GM19372 (cell line): ENCODE measurements around the gene CD74.
"Not testable (repeated sequence)": the region's sequence is repeated elsewhere in the genome, so short reads cannot be mapped to it uniquely, and the experiment has no call there.

Experiments used
- ATAC-seq: cut with Tn5 transposase; IDR thresholded peaks from one replicate; pipeline ENCODE4 v1.9.1; 2021; ENCODE audit warnings: mild to moderate bottlenecking, low read depth, moderate library complexity; ENCODE audit not compliant: unreplicated experiment

CD74 gene

DNA sequence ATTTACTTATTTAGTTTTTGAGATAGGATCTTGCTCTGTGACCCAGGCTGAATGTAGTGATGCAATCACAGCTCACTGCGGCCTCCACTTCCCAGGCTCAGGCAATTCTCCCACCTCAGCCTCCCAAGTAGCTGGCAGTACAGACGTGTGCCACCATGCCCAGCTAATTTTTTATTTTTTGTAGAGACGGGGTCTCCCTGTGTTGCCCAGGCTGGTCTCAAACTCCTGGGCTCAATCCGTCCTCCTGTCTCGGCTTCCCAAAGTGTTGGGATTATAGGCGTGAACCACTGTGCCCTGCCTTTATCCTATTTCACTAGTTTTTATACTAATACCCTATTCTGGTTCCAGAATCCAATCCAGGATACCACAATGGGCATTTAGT, 30.0 kb upstream of the CD74 start:
- no peak for ATAC-seq

- no peak for ATAC-seq
These were observed 29.3 kb upstream of the CD74 start for GRCh38 chr5:150441813-150442698.

- no peak for ATAC-seq
These were observed 28.5 kb upstream of the CD74 start for GRCh38 chr5:150440948-150441812.

DNA sequence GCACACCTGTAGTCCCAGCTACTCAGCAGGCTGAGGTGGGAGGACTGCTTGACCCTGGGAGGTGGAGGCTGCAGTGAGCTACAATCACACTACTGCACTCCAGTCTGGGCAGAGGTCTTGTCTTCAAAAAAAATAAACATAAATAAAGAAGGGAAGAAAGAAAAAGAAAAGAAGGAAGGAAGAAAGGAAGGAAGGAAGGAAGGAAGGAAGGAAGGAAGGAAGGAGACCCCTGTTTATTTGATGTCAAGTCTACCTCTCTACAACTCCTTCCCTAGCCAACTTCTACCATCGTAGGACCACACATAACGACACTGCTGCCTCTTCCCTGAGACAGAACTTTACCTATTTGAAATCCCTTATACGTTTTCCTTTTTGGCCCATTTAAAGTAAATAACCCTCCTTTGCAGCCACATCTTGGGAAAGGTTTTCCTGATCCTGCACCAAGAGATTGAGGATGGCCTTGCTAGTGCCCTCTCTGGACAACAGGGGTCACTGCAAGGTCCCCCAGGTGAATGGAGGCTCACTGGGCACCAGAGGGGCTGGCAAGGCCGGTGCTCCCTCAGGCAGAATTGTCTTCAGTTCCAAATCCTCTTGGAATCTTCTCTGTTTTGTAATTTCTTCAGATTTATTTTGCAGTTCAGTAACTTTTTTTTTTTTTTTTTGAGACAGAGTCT, 26.3 kb upstream of the CD74 start:
- ATAC-seq = no peak

DNA sequence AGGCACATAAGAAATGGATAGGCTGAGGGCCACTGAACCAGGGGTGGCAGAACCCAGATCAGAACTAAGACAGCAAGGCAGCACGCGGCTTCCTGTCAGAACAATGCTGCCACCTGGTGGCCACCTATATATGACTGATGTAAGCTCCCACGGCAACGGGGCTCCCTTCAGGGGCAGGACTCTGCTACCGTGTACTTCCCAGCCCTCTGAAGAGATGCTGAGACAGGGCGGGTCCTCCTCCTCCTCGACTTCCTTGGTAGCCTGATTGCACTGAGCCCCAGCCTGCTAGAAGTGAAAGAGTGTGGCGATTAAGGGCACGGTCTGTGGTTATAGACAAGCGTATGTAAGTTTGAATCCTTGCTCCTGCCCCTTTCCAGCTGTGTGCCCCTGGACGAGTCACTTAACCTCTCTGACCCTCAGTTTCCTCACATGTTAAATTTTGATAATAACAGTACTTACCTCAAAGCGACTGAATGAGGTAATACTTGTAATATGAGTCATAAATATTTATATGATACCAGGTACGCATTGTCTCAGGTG, 23.5 kb upstream of the CD74 start:
- peak; percentile 97 for ATAC-seq

- no peak for ATAC-seq
These were observed 21.8 kb upstream of the CD74 start for GRCh38 chr5:150434464-150434863.

- no peak for ATAC-seq
These were observed 18.9 kb upstream of the CD74 start for GRCh38 chr5:150431574-150431973.

DNA sequence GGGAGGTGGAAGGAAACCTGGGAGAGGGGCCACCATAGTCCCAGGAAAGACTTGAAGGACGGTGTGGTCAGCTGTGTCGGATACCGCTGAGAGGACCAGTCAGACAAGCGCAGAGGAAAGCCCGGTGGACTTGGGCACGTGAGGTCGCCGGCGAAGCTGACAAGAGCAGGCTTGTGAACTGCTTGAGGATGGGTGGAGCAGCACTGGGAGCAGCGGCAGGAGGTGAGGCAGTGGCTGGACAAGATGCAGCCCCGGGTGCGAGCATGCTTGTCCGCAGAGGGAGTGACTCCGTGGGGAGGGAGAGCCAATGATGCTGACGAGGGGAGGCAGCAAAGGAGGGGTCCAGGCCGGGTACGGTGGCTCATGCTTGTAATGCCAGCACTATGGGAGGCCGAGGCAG, 18.3 kb upstream of the CD74 start:
- ATAC-seq = no peak

DNA sequence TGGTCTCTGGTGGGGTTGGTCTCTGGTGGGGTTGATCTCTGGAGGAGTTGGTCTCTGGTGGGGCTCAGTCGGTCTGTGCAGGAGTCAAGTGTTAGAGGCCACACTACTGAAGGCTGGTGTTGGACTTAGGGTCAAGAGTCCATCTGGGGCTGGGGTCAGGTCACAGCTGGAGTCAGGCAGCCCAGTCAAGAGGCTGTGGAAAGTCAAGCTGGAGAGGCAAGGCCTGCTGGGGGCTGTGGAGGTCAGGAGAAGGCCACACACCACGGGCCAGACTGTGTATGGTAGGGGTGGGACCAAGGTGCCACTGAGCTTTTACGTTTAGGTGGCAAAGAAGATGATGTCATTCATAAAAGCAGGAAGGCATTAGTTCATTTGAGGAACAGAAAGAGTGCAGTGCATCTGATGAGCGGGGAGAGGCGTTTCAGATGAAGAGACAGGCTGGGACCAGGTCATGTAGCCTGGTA, 16.7 kb upstream of the CD74 start:
- ATAC-seq = no peak

DNA sequence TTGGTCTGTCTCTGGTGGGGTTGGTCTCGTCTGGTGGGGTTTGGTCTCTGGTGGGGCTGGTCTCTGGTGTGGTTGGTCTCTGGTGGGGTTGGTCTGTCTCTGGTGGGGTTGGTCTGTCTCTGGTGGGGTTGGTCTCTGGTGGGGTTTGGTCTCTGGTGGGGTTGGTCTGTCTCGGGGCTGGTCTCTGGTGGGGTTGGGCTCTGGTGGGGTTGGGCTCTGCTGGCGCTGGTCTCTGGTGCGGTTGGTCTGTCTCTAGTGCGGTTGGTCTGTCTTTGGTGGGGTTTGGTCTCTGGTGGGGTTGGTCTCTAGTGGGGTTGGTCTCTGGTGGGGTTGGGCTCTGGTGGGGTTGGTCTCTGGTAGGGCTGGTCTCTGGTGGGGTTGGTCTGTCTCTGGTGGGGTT, 16.3 kb upstream of the CD74 start:
- ATAC-seq = no peak

DNA sequence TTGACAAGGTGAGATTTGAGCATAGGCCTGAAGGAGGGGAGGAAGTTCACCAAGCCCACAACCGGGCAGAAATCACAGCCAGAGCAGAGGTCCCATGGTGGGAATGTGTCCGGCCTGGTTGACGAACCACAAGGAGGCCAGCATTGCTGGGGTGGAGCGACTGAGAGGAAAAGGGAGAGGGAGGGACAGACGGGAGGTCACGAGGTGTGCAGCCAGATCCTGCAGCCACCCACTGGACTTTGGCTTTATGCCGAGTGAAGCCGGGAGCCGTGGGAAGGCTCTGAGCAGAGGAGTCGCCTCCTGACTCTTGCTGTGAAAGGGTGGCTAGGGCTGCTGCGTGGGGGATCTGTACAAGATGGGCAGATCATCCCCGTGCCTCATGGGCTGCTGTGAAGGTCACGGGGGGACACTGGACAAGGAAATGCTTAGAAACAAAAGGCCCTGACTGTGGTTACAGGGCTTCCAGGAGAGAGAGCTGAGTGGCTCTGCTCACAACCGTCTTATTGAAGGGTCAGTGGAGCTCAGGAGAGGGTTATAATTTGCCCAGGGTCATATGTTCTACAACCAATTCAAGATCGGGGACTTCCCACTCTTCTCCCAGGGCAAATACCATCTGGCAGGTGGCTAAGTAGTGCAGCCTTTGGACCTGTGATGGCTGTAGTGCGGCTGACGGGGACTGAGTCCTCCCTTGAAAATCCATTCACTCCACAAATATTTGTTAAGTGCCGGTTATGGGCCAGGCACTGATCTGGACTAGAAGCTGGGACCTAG, 15.6 kb upstream of the CD74 start:
- ATAC-seq = no peak

- not testable (repeated sequence) for ATAC-seq
These were observed 13.5 kb upstream of the CD74 start for GRCh38 chr5:150426165-150426564.

GRCh38 chr5:150422758-150423157, 10.0 kb upstream of the CD74 start:
- no peak for ATAC-seq

- ATAC-seq = no peak
These were observed 9.4 kb upstream of the CD74 start for GRCh38 chr5:150422075-150422474.

DNA sequence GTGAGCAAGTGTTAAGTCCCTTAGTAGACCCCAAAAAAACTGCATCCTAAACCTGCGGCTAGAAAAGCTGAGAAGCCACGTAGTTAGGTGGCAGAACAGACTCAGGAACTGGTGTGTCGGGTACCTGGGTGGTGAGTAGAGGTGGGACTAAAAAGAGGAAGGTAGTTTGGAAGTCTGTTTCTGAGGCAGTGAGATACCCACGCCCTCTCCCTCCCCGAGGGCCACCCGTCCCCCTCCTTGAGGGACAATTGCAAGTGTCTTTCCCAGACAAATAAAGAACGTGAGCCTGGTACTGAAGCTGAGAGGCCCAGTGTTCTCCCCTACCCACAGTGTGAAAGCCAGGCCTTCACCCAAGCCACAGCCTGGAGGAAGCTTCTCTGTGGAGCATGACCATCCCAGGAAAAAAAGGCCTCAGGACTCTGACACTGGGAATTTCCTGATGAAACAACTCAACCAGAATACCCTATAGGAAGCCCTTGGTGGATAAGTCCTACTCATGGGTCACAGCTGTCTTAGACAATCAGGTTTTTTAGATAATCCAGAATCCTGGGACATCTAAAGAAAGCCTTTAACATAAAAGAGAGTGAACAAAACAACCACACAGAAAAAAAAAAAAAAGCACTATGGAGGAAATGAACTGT, 7.0 kb upstream of the CD74 start:
- no peak for ATAC-seq

- not testable (repeated sequence) for ATAC-seq
These were observed 1.4 kb upstream of the CD74 start for GRCh38 chr5:150413902-150414790.

DNA sequence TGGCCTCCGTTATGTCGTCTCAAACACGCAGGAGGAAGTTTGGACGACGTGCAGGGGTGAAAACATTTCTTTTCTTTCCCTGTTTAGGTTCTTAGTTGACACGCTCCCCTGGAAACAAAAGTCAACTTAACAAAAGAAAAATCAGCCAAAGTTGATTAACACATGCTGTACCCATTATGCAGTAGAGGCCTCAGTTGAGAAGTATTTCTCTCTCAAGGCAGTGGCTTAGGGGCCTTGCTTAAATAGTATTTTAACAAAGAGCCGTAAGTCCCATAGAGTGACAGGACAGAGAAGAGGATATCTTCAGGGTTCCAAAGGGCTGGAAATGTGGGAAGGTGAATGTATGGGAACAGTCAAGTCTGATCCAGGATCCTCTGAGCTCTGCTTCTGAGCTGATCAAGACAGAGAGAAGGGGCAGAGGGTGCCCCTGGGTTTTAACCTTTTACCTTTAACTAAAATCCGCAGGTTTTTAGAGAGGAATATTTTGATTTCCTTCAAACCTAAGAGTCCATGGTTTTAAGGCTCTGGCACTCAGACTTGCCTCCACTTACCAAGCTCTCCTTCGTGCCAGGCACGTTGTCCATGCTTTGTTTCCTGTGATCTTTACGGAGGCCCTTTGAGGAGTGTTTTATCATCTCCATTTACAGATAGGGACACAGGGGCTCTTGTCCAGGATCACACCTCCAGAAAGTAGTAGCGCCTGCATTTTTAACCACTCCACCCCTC, 629 bp upstream of the CD74 start:
- ATAC-seq = no peak
